NCI-H2171 treated with DMSO at 0.1 percent for 48 hours (cell line): ENCODE data around the gene PARS2.

Experiments
- DNase-seq: peaks from one replicate; lab custom pipeline; 2025; lab: John Stamatoyannopoulos, UW

The PARS2 gene

GRCh38 chr1:54764133-54764921, at the start of gene PARS2:
Gene PARS2, minus strand, starts transcription at chr1:54764523. Its CDS starts 5,362 bp downstream, at chr1:54759161.
- DNase-seq, result peak; percentile 100

GRCh38 chr1:54814126-54814498, 49.8 kb upstream of the PARS2 start:
- no peak for DNase-seq

- no peak for DNase-seq
Observed at GRCh38 chr1:54813485-54814125, 49.3 kb upstream of the PARS2 start.

GRCh38 chr1:54812801-54813484, 48.6 kb upstream of the PARS2 start:
- DNase-seq, result no peak

GRCh38 chr1:54811739-54812655, 47.7 kb upstream of the PARS2 start:
- no peak for DNase-seq

- no peak for DNase-seq
Observed at GRCh38 chr1:54811066-54811465, 46.7 kb upstream of the PARS2 start.

GRCh38 chr1:54810153-54810942, 46.0 kb upstream of the PARS2 start:
- peak; percentile 61 for DNase-seq

- DNase-seq, result no peak
Observed at GRCh38 chr1:54809496-54810074, 45.3 kb upstream of the PARS2 start.

- no peak for DNase-seq
Observed at GRCh38 chr1:54808443-54809207, 44.3 kb upstream of the PARS2 start.

- no peak for DNase-seq
Observed at GRCh38 chr1:54807756-54808155, 43.4 kb upstream of the PARS2 start.

- no peak for DNase-seq
Observed at GRCh38 chr1:54806931-54807611, 42.7 kb upstream of the PARS2 start.

GRCh38 chr1:54805981-54806381, 41.7 kb upstream of the PARS2 start:
- no peak for DNase-seq

GRCh38 chr1:54805466-54805865, 41.1 kb upstream of the PARS2 start:
- DNase-seq, result no peak

- no peak for DNase-seq
Observed at GRCh38 chr1:54804471-54805132, 40.3 kb upstream of the PARS2 start.

- no peak for DNase-seq
Observed at GRCh38 chr1:54803761-54804470, 39.6 kb upstream of the PARS2 start.

- no peak for DNase-seq
Observed at GRCh38 chr1:54800899-54801759, 36.8 kb upstream of the PARS2 start, which contains the start of gene TTC22. Gene TTC22, minus strand, starts transcription at chr1:54801323. Its CDS starts 160 bp downstream, at chr1:54801163.
